Stimulated activated CD8-positive, alpha-beta memory T cell treated with anti-CD3 and anti-CD28 coated beads, Interleukin-7, amount 100 ng/mL, for 48 hours (primary cell): ENCODE data around the gene PDE8A.
"Not testable (repeated sequence)": the region's sequence is repeated elsewhere in the genome, so short reads cannot be mapped to it uniquely, and the experiment has no call there.

Experiments
- DNase-seq, 2 donors: peaks; one replicate each; pipeline ENCODE4 v3.0.0-alpha.2; 2020; ENCODE audit warnings: low read depth in 1 of 2; ENCODE audit errors: extremely low read depth in 1 of 2

PDE8A gene

DNA sequence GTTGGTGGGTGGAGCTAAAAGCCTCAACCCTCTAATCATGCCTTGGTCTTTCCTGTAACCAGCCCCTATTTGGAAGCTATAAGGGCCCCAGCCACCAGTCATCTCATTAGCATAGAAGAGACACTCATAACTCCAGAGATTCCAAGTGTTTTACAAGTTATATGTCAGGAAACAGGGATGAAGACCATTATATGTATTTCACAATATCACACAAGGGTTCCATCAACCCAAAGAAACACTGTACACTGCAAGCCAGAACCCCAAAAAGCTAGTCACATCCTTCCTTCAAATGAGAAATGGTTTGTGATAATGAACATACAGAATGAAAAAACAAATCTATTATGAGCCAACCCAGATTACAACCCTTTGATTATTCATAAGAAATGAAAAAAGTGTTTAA is 175.7 kb downstream of the PDE8A start:
- DNase-seq: no peak

GRCh38 chr15:85162237-85162636 is 180.6 kb downstream of the PDE8A start:
- no peak for DNase-seq

- no peak for DNase-seq
Measured at GRCh38 chr15:85164841-85165466, 183.3 kb downstream of the PDE8A start.

GRCh38 chr15:85167568-85167967 is 185.9 kb downstream of the PDE8A start:
- no peak for DNase-seq

DNA sequence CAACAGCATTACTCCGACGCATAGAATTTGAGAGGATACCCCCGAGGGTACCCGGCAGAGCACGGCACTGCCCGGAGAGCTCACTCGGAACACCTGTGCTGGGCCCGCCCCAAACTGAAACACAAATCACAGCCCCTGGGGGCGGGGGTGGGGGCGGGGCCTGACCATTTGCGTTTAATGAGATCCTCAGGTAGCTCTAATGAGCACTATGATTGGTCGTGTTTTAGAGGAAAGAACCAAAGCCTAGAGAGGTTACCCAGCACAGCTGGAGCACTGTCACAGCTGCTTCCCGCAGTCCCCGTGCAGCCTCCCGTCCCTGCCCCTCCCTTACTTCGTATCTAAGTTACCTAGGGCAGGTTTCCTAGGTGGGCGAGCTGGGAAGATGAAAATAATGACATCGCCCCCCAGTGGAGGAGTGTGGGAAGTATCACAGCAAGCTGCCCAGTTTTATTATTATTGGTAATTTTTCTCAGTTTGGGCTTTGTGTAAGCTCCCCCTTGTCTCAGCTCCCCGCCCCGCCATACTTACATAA is 187.1 kb downstream of the PDE8A start:
- no peak for DNase-seq

DNA sequence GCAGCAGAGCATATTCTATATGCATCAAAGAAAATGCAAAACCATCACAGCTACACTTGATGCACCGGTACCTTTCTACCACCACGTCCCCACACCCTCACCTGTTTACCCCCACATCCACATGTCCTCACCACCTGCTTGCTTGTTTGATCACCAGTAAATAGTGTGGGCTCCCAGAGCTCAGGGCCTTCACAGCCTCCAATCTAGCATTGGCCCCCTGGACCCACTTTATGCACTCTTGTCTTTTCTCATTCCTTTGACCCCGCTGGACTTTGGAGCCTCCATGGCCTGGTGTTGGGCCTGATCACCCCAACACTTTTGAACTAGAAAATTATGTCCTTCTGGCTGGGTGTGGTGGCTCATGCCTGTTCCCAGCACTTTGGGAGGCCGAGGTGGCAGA is 190.1 kb downstream of the PDE8A start:
- no peak for DNase-seq

- no peak for DNase-seq
Measured at GRCh38 chr15:85172846-85173490, 191.3 kb downstream of the PDE8A start.

GRCh38 chr15:85173630-85174029 is 192.0 kb downstream of the PDE8A start:
- DNase-seq: not testable (repeated sequence)

DNA sequence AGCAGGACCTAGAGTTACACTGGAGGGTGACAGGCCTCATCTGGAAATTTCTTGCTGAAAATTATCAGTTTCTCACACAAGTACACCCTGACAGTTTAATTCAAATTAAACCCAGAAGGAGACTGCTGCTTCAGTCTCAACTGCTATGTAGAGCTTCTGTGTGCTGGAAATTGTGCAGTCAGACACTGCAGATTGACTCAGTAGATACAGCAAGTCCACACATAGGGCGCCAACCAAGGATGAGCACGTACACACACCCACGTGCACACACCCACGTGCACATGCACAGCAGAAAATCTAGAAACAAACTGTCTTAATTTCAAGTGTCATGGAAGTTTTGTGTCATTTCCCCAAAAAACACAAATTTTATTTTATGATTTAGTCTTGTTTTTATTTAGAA is 192.9 kb downstream of the PDE8A start:
- no peak for DNase-seq

- not testable (repeated sequence) for DNase-seq
Measured at GRCh38 chr15:85177042-85177515, 195.4 kb downstream of the PDE8A start.

- no peak for DNase-seq
Measured at GRCh38 chr15:85178308-85178707, 196.7 kb downstream of the PDE8A start.

DNA sequence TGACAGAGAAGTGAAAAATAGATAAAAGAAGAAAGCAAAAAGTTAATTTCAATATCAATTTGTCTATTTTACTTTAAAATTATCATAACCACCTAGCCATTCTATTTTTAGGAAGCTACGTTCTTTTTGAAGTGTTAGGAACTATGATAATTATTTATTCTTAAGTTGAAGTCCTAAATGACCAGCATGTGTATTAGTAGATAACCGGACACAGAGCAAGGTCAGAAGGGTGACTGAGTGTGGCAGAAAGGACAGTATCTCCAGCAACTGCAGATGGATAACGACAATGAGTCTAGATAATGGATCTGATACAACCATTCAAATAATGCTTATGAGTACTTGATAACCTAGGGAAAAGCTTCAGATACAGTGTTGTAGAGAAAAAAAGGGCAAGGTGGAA is 198.0 kb downstream of the PDE8A start:
- DNase-seq: no peak

- not testable (repeated sequence) for DNase-seq
Measured at GRCh38 chr15:85185350-85185749, 203.7 kb downstream of the PDE8A start.

DNA sequence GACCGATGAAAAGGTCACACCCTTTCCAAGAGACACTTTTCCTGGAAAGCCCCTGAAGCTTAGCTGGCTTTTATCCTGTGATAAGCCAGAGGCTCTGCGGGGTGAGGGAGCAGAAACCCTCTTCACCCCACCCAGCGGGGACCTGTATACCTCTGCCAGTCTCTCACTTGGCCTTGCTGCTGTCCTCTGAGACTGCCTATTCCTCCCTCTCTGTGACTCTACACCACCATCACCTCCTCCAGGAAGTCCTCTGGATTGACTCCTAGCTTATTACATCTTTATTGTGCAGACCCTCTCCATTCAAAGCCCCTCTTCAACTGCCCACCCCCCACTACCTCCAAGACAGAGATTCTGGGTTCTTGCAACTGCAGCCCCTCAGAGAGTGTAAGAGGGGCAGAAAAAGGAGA is 206.5 kb downstream of the PDE8A start:
- not testable (repeated sequence) for DNase-seq
